GM11168 (cell line): ENCODE results near the gene SCYL1.

ENCODE experiments used
- in situ Hi-C: fragments of 300-500 bp; cut with MboI; formaldehyde crosslinking; loops from one replicate; pipeline ENCODE4 v1.12.0; 2022; ENCODE audit warnings: low sequenced_read_pairs; ENCODE audit not compliant: unreplicated experiment

Gene SCYL1

GRCh38 chr11:65492637-65493366 lies 32.1 kb upstream of the SCYL1 start:
- in situ Hi-C loops, result no loop called here

- in situ Hi-C loops, result no loop called here
These were observed 31.3 kb upstream of the SCYL1 start for GRCh38 chr11:65493367-65494176.

GRCh38 chr11:65496304-65497140 lies 28.4 kb upstream of the SCYL1 start:
- in situ Hi-C loops, result no loop called here

- in situ Hi-C loops, result no loop called here
These were observed 27.5 kb upstream of the SCYL1 start for GRCh38 chr11:65497141-65498041.

GRCh38 chr11:65498042-65498726 lies 26.7 kb upstream of the SCYL1 start:
- in situ Hi-C loops, result no loop called here

GRCh38 chr11:65498727-65498976 lies 26.2 kb upstream of the SCYL1 start:
- in situ Hi-C loops, result no loop called here

GRCh38 chr11:65498977-65499712 lies 25.7 kb upstream of the SCYL1 start, which contains the start of gene MALAT1:
MALAT1 (plus strand) TSS chr11:65499045.
- in situ Hi-C loops, result no loop called here

- in situ Hi-C loops, result no loop called here
These were observed 25.0 kb upstream of the SCYL1 start for GRCh38 chr11:65499713-65500386.

- in situ Hi-C loops, result no loop called here
These were observed 24.3 kb upstream of the SCYL1 start for GRCh38 chr11:65500387-65501185.

- in situ Hi-C loops, result no loop called here
These were observed 23.8 kb upstream of the SCYL1 start for GRCh38 chr11:65501186-65501471.

GRCh38 chr11:65501472-65502273 lies 23.2 kb upstream of the SCYL1 start:
- in situ Hi-C loops, result no loop called here

- in situ Hi-C loops, result no loop called here
These were observed 22.7 kb upstream of the SCYL1 start for GRCh38 chr11:65502274-65502554.

- in situ Hi-C loops, result no loop called here
These were observed 22.1 kb upstream of the SCYL1 start for GRCh38 chr11:65502555-65503367.

GRCh38 chr11:65503368-65503948 lies 21.4 kb upstream of the SCYL1 start:
- in situ Hi-C loops, result no loop called here

GRCh38 chr11:65503949-65504673 lies 20.8 kb upstream of the SCYL1 start:
- in situ Hi-C loops, result no loop called here
